Muscle of leg (tissue), 11 donors: ENCODE results near the gene SLC6A11. TPM values are rescaled to one million over a fixed set of nuclear protein-coding genes. Genes with fewer than 3 reads are reported as not detected.

ENCODE experiments used
- DNase-seq: peaks from one replicate; pipeline ENCODE4 v3.0.0; 2013
- H3K27ac ChIP-seq: one replicate; pipeline ENCODE4 v1.5.1; 2013; ENCODE audit warnings: mild to moderate bottlenecking, low read length, control low read depth
- H3K27me3 ChIP-seq: one replicate; pipeline ENCODE4 v1.6.1; 2013; ENCODE audit warnings: low read length; ENCODE audit not compliant: control insufficient read depth, insufficient read depth
- H3K36me3 ChIP-seq: one replicate; pipeline ENCODE4 v1.6.1; 2013; ENCODE audit warnings: low read length; ENCODE audit not compliant: control insufficient read depth, insufficient read depth
- H3K4me1 ChIP-seq: one replicate; pipeline ENCODE4 v1.6.1; 2013; ENCODE audit warnings: low read length; ENCODE audit not compliant: control insufficient read depth, insufficient read depth
- H3K4me3 ChIP-seq: one replicate; pipeline ENCODE4 v1.5.1; 2013; ENCODE audit warnings: low read length, control low read depth
- H3K9me3 ChIP-seq: replicated peaks from 2 replicates; pipeline ENCODE4 v1.6.1; 2013; ENCODE audit warnings: low read depth, low read length; ENCODE audit not compliant: control insufficient read depth
- WGBS: methylation state at CpG from one replicate; pipeline ENCODE4 v1.1.5; 2013; ENCODE audit warnings: missing lambda C conversion rate; ENCODE audit not compliant: insufficient coverage; 5-methylcytosine and 5-hydroxymethylcytosine counted together
- polyA plus RNA-seq, 8 donors: library from polyadenylated mRNA; unstranded; fragments of 120-200 nt; gene quantifications; one replicate each; pipeline versions ENCODE4 v1.2.1 to v1.2.3, GENCODE V29; 2013; ENCODE audit warnings: inconsistent platforms in 1 of 8, low replicate concordance in 1 of 8; ENCODE audit not compliant: insufficient read length in 8 of 8, insufficient read depth in 1 of 8
- total RNA-seq: library from RNA; stranded (reverse); fragments of 120-200 nt; gene quantifications from one replicate; pipeline ENCODE4 v1.2.4, GENCODE V29; 2013

Gene SLC6A11
- total and polyA plus RNA-seq, 9 donors = under 0.01 to 0.23 (median 0.07) TPM; not detected in 4

- Histone ChIP-seq H3K27ac (no peak overlapping the region), H3K4me3 (no peak overlapping the region), H3K9me3 (no peaks in the 10 kb centered on the region), H3K36me3 (no peaks in the 10 kb centered on the region), H3K27me3 (peaks cover 4% of the 10 kb centered on the region), H3K4me1 (no peaks in the 10 kb centered on the region)
- DNase-seq = no peak
- WGBS = no CpG with 5 or more reads among the region's 2 CpGs
Measured at GRCh38 chr3:10855083-10855870, 39.2 kb downstream of the SLC6A11 start.

GRCh38 chr3:10855871-10856662, 40.0 kb downstream of the SLC6A11 start:
- Histone ChIP-seq H3K4me1 (no peaks in the 10 kb centered on the region), H3K36me3 (no peaks in the 10 kb centered on the region), H3K27ac (no peak overlapping the region), H3K27me3 (no peaks in the 10 kb centered on the region), H3K9me3 (no peaks in the 10 kb centered on the region), H3K4me3 (no peak overlapping the region)
- DNase-seq = no peak
- 55% methylated on average over 2 of the region's 8 CpGs for WGBS

GRCh38 chr3:10857235-10857634, 41.2 kb downstream of the SLC6A11 start:
- no peaks in the 10 kb centered on the region for H3K4me1 ChIP-seq
- H3K36me3 ChIP-seq = no peaks in the 10 kb centered on the region
- no peaks in the 10 kb centered on the region for H3K27me3 ChIP-seq
- no peak overlapping the region for H3K27ac ChIP-seq
- no CpG with 5 or more reads among the region's 2 CpGs for WGBS
- no peak overlapping the region for H3K4me3 ChIP-seq
- DNase-seq = no peak
- no peaks in the 10 kb centered on the region for H3K9me3 ChIP-seq

- Histone ChIP-seq H3K9me3 (no peaks in the 10 kb centered on the region), H3K36me3 (no peaks in the 10 kb centered on the region), H3K4me1 (no peaks in the 10 kb centered on the region), H3K27ac (no peak overlapping the region), H3K4me3 (no peak overlapping the region), H3K27me3 (no peaks in the 10 kb centered on the region)
- no CpG with 5 or more reads among the region's 3 CpGs for WGBS
- DNase-seq = no peak
Measured at GRCh38 chr3:10858091-10858490, 42.1 kb downstream of the SLC6A11 start.

GRCh38 chr3:10867384-10867783, 51.4 kb downstream of the SLC6A11 start:
- 50% methylated on average over 5 of the region's 5 CpGs for WGBS
- peak; percentile 36 for DNase-seq
- Histone ChIP-seq H3K27ac (no peak overlapping the region), H3K36me3 (no peaks in the 10 kb centered on the region), H3K4me3 (no peak overlapping the region), H3K9me3 (no peaks in the 10 kb centered on the region), H3K27me3 (no peaks in the 10 kb centered on the region), H3K4me1 (no peaks in the 10 kb centered on the region)

GRCh38 chr3:10869460-10869859, 53.4 kb downstream of the SLC6A11 start:
- Histone ChIP-seq H3K27me3 (no peaks in the 10 kb centered on the region), H3K36me3 (no peaks in the 10 kb centered on the region), H3K4me3 (no peak overlapping the region), H3K9me3 (no peaks in the 10 kb centered on the region), H3K4me1 (no peaks in the 10 kb centered on the region), H3K27ac (no peak overlapping the region)
- WGBS = no CpG with 5 or more reads among the region's 7 CpGs
- DNase-seq = no peak

GRCh38 chr3:10870296-10870695, 54.3 kb downstream of the SLC6A11 start:
- Histone ChIP-seq H3K27me3 (no peaks in the 10 kb centered on the region), H3K27ac (no peak overlapping the region), H3K4me1 (no peaks in the 10 kb centered on the region), H3K9me3 (no peaks in the 10 kb centered on the region), H3K4me3 (no peak overlapping the region), H3K36me3 (no peaks in the 10 kb centered on the region)
- no peak for DNase-seq
- WGBS = 80% methylated on average over 1 of the region's 1 CpG

- no peak for DNase-seq
- Histone ChIP-seq H3K4me3 (no peak overlapping the region), H3K36me3 (no peaks in the 10 kb centered on the region), H3K27ac (no peak overlapping the region), H3K4me1 (no peaks in the 10 kb centered on the region), H3K27me3 (peaks cover 4% of the 10 kb centered on the region), H3K9me3 (no peaks in the 10 kb centered on the region)
- 72% methylated on average over 5 of the region's 5 CpGs for WGBS
Measured at GRCh38 chr3:10873415-10873814, 57.4 kb downstream of the SLC6A11 start.

- Histone ChIP-seq H3K27ac (no peak overlapping the region), H3K27me3 (peaks cover 4% of the 10 kb centered on the region), H3K4me1 (no peaks in the 10 kb centered on the region), H3K9me3 (no peaks in the 10 kb centered on the region), H3K4me3 (no peak overlapping the region), H3K36me3 (no peaks in the 10 kb centered on the region)
- DNase-seq = no peak
- 28% methylated on average over 2 of the region's 3 CpGs for WGBS
Measured at GRCh38 chr3:10875914-10876313, 59.9 kb downstream of the SLC6A11 start.

GRCh38 chr3:10876661-10877060, 60.6 kb downstream of the SLC6A11 start:
- no CpG with 5 or more reads among the region's 4 CpGs for WGBS
- Histone ChIP-seq H3K27me3 (peaks cover 4% of the 10 kb centered on the region), H3K36me3 (no peaks in the 10 kb centered on the region), H3K4me3 (no peak overlapping the region), H3K4me1 (no peaks in the 10 kb centered on the region), H3K9me3 (no peaks in the 10 kb centered on the region), H3K27ac (no peak overlapping the region)
- DNase-seq = no peak
